Vagina (tissue), 2 donors: ENCODE measurements around the gene NR3C2. TPM values are rescaled to one million over a fixed set of nuclear protein-coding genes. Genes with fewer than 3 reads are reported as not detected.

Experiments
- DNase-seq, 2 donors: peaks; one replicate each; pipeline ENCODE4 v3.0.0-alpha.2; 2017; ENCODE audit errors: extremely low spot score in 2 of 2
- H3K27ac ChIP-seq: fragments of 200-600 bp; sonication (generic); one replicate; pipeline ENCODE4 v1.5.1; 2019
- H3K27me3 ChIP-seq: fragments of 200-600 bp; sonication (generic); one replicate; pipeline ENCODE4 v1.5.1; 2019
- H3K36me3 ChIP-seq, 2 donors: fragments of 200-600 bp; sonication (generic); one replicate each; pipeline ENCODE4 v1.5.1; 2017 to 2019
- H3K4me1 ChIP-seq: fragments of 200-600 bp; sonication (generic); one replicate; pipeline ENCODE4 v1.5.1; 2019
- H3K4me3 ChIP-seq, 2 donors: fragments of 200-600 bp; sonication (generic); 1 replicate in 1 of 2; 2 replicates in 1 of 2; pipeline ENCODE4 v1.5.1; 2016 to 2019
- H3K9me3 ChIP-seq: fragments of 200-600 bp; sonication (generic); one replicate; pipeline ENCODE4 v1.5.1; 2019
- CTCF ChIP-seq, 3 experiments: fragments of 450-650 bp in 2 of 3; fragments of 200-600 bp in 1 of 3; sonication (generic) in 1 of 3; IDR thresholded peaks; one replicate each; pipeline ENCODE4 v1.5.1; 2017 to 2019; ENCODE audit warnings: antibody characterized with exemption in 3 of 3, mild to moderate bottlenecking in 2 of 3, moderate library complexity in 2 of 3
- POLR2A ChIP-seq, 2 donors: fragments of 450-650 bp; IDR thresholded peaks; one replicate each; pipeline ENCODE4 v1.6.1; 2017; ENCODE audit warnings: antibody characterized with exemption in 2 of 2, mild to moderate bottlenecking in 2 of 2, moderate library complexity in 2 of 2
- POLR2AphosphoS5 ChIP-seq, 2 donors: sonication (generic); formaldehyde crosslinking; IDR thresholded peaks; one replicate each; pipeline ENCODE4 v1.9.0; 2017; ENCODE audit warnings: antibody characterized with exemption in 2 of 2, mild to moderate bottlenecking in 2 of 2, low read depth in 1 of 2; ENCODE audit not compliant: insufficient read depth in 1 of 2
- intact Hi-C: fragments of 100-400 bp; cut with DNase I; formaldehyde crosslinking; loops from one replicate; pipeline ENCODE4 v1.15.1; 2023
- total RNA-seq: library from RNA; depleted of rRNA; stranded (reverse); fragments of >200 nt; gene quantifications from one replicate; pipeline ENCODE4 v1.2.3, GENCODE V29; 2016

The NR3C2 gene
- total RNA-seq, 1 donor from 2014 or later: 9.6 TPM

DNA sequence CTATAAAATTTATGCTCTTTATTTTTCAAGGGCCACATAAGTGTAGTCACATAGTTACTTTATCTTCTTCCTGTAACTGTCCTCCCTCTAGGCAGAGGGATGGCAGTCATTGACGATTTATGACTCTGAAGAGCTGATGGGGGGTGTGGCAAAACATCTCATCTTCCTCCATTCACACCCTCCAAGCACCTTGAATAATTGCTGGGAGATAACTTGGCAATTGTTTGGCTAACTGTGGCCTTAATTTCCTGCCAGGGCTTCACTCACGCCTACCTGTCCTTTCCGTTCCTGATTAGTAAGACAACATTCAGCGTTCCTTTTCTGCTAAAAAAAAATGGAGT, 381.1 kb downstream of the NR3C2 start:
- no peak for TF ChIP-seq CTCF (IDR thresholded peaks at IDR 0.05)
- TF ChIP-seq POLR2AphosphoS5 (IDR thresholded peaks at IDR 0.05; ENCODE audit: insufficient read depth in 1 of 2, low read depth in 1 of 2): no peak
- no peak for TF ChIP-seq POLR2A (IDR thresholded peaks at IDR 0.05)
- H3K9me3 ChIP-seq: no peaks in the 10 kb centered on the region
- intact Hi-C loops: no loop called here
- H3K36me3 ChIP-seq: peaks cover 0 to 6% of the 10 kb centered on the region in 2 donors
- peaks cover 43% of the 10 kb centered on the region for H3K4me1 ChIP-seq
- no peak for DNase-seq
- H3K4me3 ChIP-seq: no peak overlapping the region
- no peaks in the 10 kb centered on the region for H3K27me3 ChIP-seq
- H3K27ac ChIP-seq: no peak overlapping the region

- H3K27ac ChIP-seq: no peak overlapping the region
- TF ChIP-seq POLR2AphosphoS5 (IDR thresholded peaks at IDR 0.05; ENCODE audit: insufficient read depth in 1 of 2, low read depth in 1 of 2): no peak
- TF ChIP-seq POLR2A (IDR thresholded peaks at IDR 0.05): no peak
- TF ChIP-seq CTCF (IDR thresholded peaks at IDR 0.05): no peak
- no peak for DNase-seq
- H3K36me3 ChIP-seq: peaks cover 0 to 5% of the 10 kb centered on the region in 2 donors
- H3K9me3 ChIP-seq: no peaks in the 10 kb centered on the region
- no peaks in the 10 kb centered on the region for H3K27me3 ChIP-seq
- intact Hi-C loops: no loop called here
- peaks cover 43% of the 10 kb centered on the region for H3K4me1 ChIP-seq
- H3K4me3 ChIP-seq: no peak overlapping the region
These were observed 381.7 kb downstream of the NR3C2 start for GRCh38 chr4:148060264-148061140.

GRCh38 chr4:148059617-148060180, 382.5 kb downstream of the NR3C2 start:
- Histone ChIP-seq H3K4me1 (peaks cover 44% of the 10 kb centered on the region), H3K27me3 (no peaks in the 10 kb centered on the region), H3K36me3 (no peaks in the 10 kb centered on the region), H3K4me3 (no peak overlapping the region), H3K9me3 (no peaks in the 10 kb centered on the region), H3K27ac (no peak overlapping the region)
- intact Hi-C loops: no loop called here
- DNase-seq: no peak
- no peak for TF ChIP-seq POLR2AphosphoS5 (IDR thresholded peaks at IDR 0.05; ENCODE audit: insufficient read depth in 1 of 2, low read depth in 1 of 2)

GRCh38 chr4:148057984-148058859, 384.0 kb downstream of the NR3C2 start:
- no peak overlapping the region for H3K4me3 ChIP-seq
- no peak for DNase-seq
- no peak for TF ChIP-seq CTCF (IDR thresholded peaks at IDR 0.05)
- TF ChIP-seq POLR2A (IDR thresholded peaks at IDR 0.05): no peak
- TF ChIP-seq POLR2AphosphoS5 (IDR thresholded peaks at IDR 0.05; ENCODE audit: insufficient read depth in 1 of 2, low read depth in 1 of 2): no peak
- no peaks in the 10 kb centered on the region for H3K36me3 ChIP-seq
- peaks cover 59% of the 10 kb centered on the region for H3K4me1 ChIP-seq
- intact Hi-C loops: no loop called here
- H3K27ac ChIP-seq: no peak overlapping the region
- no peaks in the 10 kb centered on the region for H3K9me3 ChIP-seq
- H3K27me3 ChIP-seq: no peaks in the 10 kb centered on the region

GRCh38 chr4:148057516-148057915, 384.7 kb downstream of the NR3C2 start:
- TF ChIP-seq POLR2A (IDR thresholded peaks at IDR 0.05) (no peak), CTCF (IDR thresholded peaks at IDR 0.05) (no peak), POLR2AphosphoS5 (IDR thresholded peaks at IDR 0.05; ENCODE audit: insufficient read depth in 1 of 2, low read depth in 1 of 2) (no peak)
- no peak for DNase-seq
- intact Hi-C loops: no loop called here
- Histone ChIP-seq H3K27ac (no peak overlapping the region), H3K4me3 (no peak overlapping the region), H3K4me1 (peaks cover 62% of the 10 kb centered on the region), H3K27me3 (no peaks in the 10 kb centered on the region), H3K36me3 (no peaks in the 10 kb centered on the region), H3K9me3 (no peaks in the 10 kb centered on the region)
